ENCODE data around the gene OS9. TPM values are rescaled to one million over a fixed set of nuclear protein-coding genes. Genes with fewer than 3 reads are reported as not detected.

The OS9 gene
- total RNA-seq, 1 donor from 2014 or later = 263 TPM

DNA sequence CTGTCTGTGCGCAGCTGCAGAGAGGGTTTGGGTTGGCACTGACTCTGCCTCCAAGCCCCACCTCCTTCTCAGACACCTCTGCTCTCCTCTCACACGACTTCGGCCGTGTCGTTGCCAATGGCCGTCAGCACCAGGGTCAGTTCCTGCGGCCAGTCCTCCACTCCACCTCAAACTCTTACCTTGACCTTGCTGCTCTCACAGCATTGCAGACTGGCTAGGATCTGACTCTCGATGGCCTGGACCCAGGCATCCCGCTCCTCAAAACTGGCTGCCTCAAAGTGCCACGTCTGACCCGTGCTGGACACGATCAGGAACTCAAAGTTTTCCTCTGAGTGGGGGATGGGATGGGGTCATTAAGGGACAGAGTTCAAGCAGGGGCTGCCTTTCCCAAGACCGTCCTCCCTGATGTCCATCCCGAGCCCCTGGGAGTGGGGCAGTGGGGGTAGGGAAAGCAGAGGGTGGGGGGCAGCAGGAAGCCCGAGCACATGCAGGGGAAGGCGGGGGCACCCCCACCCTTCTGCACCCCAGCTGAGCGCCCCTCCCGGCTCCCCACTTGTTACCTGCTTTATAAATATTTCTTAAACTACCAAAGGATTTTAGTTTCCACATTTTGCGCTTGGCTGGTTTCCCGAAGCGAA lies 33.9 kb downstream of the OS9 start:
- no peak overlapping the region for H3K27ac ChIP-seq
- no peaks in the 10 kb centered on the region for H3K27me3 ChIP-seq
- H3K9me3 ChIP-seq = no peaks in the 10 kb centered on the region
- intact Hi-C loops (cut with DNase I) = no loop called here
- TF ChIP-seq, protein P1, sequence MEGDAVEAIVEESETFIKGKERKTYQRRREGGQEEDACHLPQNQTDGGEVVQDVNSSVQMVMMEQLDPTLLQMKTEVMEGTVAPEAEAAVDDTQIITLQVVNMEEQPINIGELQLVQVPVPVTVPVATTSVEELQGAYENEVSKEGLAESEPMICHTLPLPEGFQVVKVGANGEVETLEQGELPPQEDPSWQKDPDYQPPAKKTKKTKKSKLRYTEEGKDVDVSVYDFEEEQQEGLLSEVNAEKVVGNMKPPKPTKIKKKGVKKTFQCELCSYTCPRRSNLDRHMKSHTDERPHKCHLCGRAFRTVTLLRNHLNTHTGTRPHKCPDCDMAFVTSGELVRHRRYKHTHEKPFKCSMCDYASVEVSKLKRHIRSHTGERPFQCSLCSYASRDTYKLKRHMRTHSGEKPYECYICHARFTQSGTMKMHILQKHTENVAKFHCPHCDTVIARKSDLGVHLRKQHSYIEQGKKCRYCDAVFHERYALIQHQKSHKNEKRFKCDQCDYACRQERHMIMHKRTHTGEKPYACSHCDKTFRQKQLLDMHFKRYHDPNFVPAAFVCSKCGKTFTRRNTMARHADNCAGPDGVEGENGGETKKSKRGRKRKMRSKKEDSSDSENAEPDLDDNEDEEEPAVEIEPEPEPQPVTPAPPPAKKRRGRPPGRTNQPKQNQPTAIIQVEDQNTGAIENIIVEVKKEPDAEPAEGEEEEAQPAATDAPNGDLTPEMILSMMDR (IDR thresholded peaks at IDR 0.05) = no peak
- no peaks in the 10 kb centered on the region for H3K36me3 ChIP-seq
- DNase-seq (no peak), ATAC-seq (peak; percentile 3)
- H3K4me3 ChIP-seq = no peak overlapping the region
- peaks cover 5% of the 10 kb centered on the region for H3K4me1 ChIP-seq

DNA sequence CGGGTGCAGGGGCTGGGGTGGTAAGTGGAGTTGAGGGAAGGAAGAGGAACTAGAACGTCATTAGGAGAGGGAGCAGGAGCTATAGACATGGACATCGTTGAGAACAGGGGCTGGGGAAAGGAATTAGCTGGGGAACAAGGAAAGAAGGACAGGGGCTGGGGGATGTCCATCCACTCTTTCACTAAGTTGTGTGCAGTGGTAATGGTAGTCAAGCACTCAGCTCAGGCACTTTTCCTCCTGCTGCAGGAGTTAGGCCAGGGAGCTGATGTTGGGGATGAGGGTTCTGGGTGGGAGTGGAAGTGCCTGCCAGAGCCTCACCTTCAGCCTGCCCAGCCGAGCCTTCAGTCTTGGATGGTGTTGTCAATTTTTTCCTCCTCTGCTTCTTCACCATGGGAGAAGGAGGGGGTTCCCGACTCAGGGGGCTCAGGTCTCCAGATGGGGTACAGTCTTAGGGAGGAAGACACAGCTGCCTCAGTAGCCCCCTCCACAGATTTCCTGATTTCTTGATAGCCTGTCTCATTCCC lies 35.5 kb downstream of the OS9 start:
- H3K27me3 ChIP-seq = peaks cover 7% of the 10 kb centered on the region
- no peak overlapping the region for H3K27ac ChIP-seq
- H3K36me3 ChIP-seq = no peaks in the 10 kb centered on the region

DNA sequence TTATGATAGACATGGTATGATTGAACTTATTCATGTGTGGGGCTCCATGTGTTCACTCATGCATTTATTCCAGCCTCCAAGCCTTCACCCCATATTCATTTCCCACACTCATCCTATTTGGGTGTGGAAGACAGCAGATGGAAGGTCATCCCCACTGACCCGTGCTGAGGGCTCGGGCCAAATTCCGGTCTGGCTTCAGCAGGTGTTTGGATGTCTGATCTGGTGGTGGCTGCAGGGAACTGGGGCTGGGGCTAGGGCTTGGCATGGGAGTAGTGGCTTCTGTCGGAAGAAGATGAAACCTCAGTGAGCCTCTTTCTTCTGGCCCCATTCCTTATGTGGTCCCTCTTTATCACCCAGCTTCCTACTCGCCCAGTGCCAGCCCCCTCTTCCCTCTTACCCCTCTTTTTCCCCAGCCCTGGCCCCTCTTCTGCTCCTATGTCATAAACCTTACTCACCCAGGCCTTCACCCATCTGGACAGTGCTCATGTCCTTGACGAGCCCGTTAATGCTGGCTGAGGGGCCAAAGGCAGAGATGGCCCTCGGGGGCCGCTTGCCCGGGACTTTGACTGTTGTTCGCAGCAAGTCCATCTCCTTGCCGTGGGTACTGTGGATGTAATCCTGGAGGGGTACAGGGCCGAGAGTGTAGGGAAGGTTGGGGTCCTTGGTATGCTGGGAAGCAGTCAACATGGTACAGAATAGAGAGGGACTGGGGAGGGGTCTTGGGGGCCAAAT lies 36.6 kb downstream of the OS9 start:
- no peaks in the 10 kb centered on the region for H3K9me3 ChIP-seq
- TF ChIP-seq, protein P1 (IDR thresholded peaks at IDR 0.05) = no peak
- no peak overlapping the region for H3K4me3 ChIP-seq
- H3K27ac ChIP-seq = no peak overlapping the region
- H3K4me1 ChIP-seq = peaks cover 5% of the 10 kb centered on the region
- peaks cover 12% of the 10 kb centered on the region for H3K27me3 ChIP-seq
- ATAC-seq (no peak), DNase-seq (no peak)
- intact Hi-C loops (cut with DNase I) = no loop called here
- no peaks in the 10 kb centered on the region for H3K36me3 ChIP-seq

More for the DNA sequence above, 35.5 kb downstream of the OS9 start:
- peaks cover 5% of the 10 kb centered on the region for H3K4me1 ChIP-seq
- H3K4me3 ChIP-seq = no peak overlapping the region
- TF ChIP-seq, protein P1 (IDR thresholded peaks at IDR 0.05) = no peak
- ATAC-seq (no peak), DNase-seq (no peak)
- H3K9me3 ChIP-seq = no peaks in the 10 kb centered on the region
- intact Hi-C loops (cut with DNase I) = no loop called here

DNA sequence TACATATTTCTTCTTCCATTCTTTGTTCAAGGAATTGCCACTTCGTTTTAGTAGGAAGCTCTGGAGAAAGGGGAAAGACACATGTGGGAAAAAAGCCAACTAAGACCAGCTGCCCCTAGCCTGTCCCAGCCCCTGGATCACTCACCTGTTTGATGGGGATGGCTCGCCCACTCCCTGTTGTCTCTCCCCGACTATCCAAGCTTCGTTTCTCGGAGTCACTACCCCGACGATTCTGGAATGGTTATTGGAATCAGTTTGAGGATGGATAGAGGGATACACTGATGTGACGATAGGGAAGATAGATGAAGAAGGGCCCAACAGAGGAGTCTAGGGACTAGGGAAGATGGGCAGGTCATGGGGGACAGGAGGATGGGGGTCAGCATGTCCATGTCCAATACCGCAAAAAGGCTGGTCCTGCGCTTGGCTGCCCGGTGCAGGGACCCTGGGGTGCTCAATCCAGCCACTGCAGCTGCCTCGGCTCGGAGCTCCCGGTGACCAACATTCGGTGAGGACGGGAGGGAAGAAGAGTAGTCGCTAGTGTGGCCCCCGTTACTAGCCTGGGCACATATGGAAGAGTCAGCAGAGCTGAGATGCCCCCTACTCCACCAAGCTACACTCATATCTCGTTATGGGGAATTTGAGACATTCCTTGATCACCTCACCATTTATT lies 37.6 kb downstream of the OS9 start:
- DNase-seq (no peak), ATAC-seq (no peak)
- intact Hi-C loops (cut with DNase I) = no loop called here
- Histone ChIP-seq H3K27me3 (peaks cover 21% of the 10 kb centered on the region), H3K4me3 (no peak overlapping the region), H3K9me3 (no peaks in the 10 kb centered on the region), H3K27ac (no peak overlapping the region), H3K36me3 (no peaks in the 10 kb centered on the region), H3K4me1 (peaks cover 5% of the 10 kb centered on the region)
- TF ChIP-seq, protein P1 (IDR thresholded peaks at IDR 0.05) = no peak

DNA sequence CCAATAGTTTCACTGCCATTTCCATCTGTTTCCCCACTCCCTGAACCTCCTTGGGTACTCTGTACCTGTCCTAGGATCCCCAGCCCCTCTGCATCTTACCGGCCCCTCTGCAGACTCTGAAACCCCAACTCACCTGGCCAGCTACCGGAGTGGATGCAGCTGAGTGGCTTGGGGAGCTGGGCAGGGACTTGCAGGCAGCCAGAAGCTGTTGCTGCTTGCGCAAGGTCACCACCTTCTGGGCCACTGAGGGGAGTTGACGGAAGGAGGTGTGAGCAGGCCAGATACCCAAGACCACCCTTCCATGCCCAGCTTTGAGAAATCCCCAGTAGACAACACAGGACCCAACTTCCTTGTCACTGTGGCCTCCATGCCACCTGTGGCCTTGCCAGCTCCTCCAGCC lies 38.3 kb downstream of the OS9 start:
- intact Hi-C loops (cut with DNase I) = no loop called here
- ATAC-seq = no peak
- peaks cover 28% of the 10 kb centered on the region for H3K27me3 ChIP-seq

More for the DNA sequence above, 38.3 kb downstream of the OS9 start:
- DNase-seq = no peak
- Histone ChIP-seq H3K36me3 (no peaks in the 10 kb centered on the region), H3K4me3 (no peak overlapping the region), H3K9me3 (no peaks in the 10 kb centered on the region), H3K4me1 (no peaks in the 10 kb centered on the region), H3K27ac (no peak overlapping the region)
- TF ChIP-seq, protein P1 (IDR thresholded peaks at IDR 0.05) = no peak
